Activated CD8-positive, alpha-beta memory T cell treated with anti-CD3 and anti-CD28 coated beads for 24 hours (primary cell): ENCODE results near the gene TMEM237.
"Not testable (repeated sequence)": the region's sequence is repeated elsewhere in the genome, so short reads cannot be mapped to it uniquely, and the experiment has no call there.

ENCODE experiments used
- DNase-seq: peaks from one replicate; pipeline ENCODE4 v3.0.0-alpha.2; 2020

TMEM237 gene

DNA sequence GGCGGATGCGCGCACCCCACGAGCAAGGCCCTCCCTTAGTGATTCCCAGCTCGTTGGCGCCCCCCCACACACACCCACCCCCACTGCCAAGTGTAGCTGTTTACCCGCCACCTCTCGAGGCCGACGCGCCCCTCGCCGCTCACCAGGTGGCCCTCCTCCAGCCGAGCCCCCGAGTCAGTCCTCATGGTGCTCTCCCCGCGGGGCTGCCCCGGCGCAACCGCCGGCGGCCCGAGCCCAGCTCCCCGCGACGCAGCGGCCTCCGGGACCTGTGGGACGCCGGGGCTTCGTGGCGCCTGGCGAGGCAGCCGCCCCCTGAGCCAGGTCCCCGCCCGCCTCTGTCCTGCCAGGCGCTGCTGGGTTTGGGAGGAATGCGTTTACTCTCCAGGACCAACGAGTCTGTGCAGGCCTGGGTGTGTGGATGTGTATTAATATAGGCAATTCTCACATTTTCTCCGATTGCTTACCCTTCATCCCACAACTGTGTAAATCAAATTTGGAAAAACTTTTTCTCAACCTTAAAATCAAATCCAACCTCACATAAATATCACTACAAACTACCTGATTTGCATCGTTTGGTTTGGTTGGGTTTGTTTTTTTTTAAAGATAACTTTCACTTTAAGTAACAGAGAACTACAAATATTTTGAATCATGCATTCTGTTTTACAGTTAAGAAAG, at the start of gene TMEM237:
Gene TMEM237, minus strand, starts transcription at position 288 of the 675 bp plus-strand sequence. Its CDS starts 103 bp downstream, at position 185.
- no peak for DNase-seq

GRCh38 chr2:201685156-201685555, 41.9 kb upstream of the TMEM237 start:
- DNase-seq: no peak

- DNase-seq: no peak
These were observed 37.4 kb upstream of the TMEM237 start for GRCh38 chr2:201680743-201681142.

GRCh38 chr2:201678401-201678800, 35.1 kb upstream of the TMEM237 start:
- no peak for DNase-seq

DNA sequence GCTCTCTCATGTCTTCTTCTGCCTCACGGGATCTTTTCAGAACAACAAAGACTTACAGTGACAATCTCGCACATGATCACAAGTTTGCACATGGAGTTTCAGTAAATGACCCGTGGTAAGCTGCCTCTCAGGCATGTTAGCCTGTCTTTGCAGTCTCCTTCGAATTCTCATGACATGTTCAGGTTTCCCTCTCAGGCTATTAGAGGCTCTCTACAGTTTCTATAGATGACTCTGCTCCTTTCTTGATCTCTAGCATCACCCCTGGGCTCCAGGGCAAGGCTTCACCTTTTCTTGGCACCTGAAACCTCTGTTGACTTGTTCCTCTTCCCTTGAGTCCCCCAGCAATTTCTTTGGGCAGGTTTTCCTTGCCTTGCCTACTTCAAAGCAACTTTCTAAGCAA, 32.2 kb upstream of the TMEM237 start:
- DNase-seq: no peak

GRCh38 chr2:201674794-201675193, 31.5 kb upstream of the TMEM237 start:
- no peak for DNase-seq

- DNase-seq: no peak
These were observed 31.0 kb upstream of the TMEM237 start for GRCh38 chr2:201674298-201674697.

DNA sequence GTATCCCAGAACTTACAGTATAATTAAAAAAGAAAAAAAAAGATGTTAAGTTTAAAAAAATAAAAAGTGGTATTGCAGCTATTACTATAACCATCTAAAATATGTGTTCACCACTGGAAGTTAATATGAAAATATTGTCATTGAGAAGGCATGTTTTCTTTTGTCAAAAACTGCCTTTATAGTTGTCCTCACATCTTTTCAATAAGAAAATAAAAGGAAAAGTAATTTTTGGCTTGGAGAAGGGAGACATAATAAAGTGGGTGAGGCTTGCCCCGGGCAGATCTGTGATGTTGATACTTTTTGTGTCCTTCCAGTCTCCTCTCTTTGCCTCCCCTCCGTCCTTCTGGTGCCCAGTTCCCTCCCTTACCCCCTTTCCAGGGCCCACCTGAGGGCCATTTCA, 30.2 kb upstream of the TMEM237 start:
- no peak for DNase-seq

DNA sequence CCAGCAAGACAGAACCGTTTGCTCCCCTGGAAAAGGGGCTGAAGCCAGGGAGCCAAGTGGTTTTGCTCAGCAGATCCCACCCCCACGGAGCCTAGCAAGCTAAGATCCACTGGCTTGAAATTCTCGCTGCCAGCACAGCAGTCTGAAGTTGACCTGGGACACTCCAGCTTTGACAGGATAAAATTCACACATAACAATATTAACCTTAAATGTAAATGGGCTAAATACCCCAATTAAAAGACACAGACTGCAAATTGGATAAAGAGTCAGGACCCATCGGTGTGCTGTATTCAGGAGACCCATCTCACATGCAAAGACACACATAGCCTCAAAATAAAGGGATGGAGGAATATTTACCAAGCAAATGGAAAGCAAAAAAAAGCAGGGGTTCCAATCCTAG, 27.9 kb upstream of the TMEM237 start:
- DNase-seq: not testable (repeated sequence)

- no peak for DNase-seq
These were observed 26.6 kb upstream of the TMEM237 start for GRCh38 chr2:201669865-201670264.

GRCh38 chr2:201668402-201668910, 25.2 kb upstream of the TMEM237 start:
- DNase-seq: no peak

- no peak for DNase-seq
These were observed 21.0 kb upstream of the TMEM237 start for GRCh38 chr2:201664334-201664733.

GRCh38 chr2:201661366-201661765, 18.1 kb upstream of the TMEM237 start:
- no peak for DNase-seq

DNA sequence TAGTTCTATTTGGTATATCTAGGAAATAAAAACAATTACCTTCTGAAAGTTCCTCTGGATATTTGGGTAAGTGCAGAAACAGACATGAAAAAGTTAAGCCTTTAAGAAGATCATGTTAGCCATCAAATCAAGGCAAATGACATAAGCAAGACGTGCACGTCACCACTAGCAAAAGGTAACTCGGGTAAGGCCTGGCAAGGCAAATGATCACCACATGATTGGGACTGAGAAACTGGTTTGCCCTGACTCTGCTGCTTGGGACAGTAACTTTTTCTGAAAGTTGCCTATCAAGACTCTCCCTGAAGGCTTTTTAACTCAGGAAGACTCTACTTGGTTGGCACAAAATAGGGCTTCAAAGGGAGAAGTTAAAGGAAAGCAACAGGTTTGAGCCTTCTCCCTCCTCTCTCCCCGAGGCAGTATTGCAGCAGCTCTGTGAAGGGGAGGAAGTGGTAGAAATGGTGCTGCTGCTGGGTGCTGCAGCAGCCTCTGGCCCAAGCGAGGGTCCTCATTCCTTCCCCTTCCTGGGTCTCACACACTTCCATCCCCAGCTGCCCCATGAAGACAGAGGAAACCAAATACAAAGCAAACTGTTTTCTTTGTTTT, 17.1 kb upstream of the TMEM237 start:
- no peak for DNase-seq

- DNase-seq: no peak
These were observed 13.4 kb upstream of the TMEM237 start for GRCh38 chr2:201656740-201657139.

GRCh38 chr2:201656102-201656501, 12.8 kb upstream of the TMEM237 start:
- DNase-seq: no peak

DNA sequence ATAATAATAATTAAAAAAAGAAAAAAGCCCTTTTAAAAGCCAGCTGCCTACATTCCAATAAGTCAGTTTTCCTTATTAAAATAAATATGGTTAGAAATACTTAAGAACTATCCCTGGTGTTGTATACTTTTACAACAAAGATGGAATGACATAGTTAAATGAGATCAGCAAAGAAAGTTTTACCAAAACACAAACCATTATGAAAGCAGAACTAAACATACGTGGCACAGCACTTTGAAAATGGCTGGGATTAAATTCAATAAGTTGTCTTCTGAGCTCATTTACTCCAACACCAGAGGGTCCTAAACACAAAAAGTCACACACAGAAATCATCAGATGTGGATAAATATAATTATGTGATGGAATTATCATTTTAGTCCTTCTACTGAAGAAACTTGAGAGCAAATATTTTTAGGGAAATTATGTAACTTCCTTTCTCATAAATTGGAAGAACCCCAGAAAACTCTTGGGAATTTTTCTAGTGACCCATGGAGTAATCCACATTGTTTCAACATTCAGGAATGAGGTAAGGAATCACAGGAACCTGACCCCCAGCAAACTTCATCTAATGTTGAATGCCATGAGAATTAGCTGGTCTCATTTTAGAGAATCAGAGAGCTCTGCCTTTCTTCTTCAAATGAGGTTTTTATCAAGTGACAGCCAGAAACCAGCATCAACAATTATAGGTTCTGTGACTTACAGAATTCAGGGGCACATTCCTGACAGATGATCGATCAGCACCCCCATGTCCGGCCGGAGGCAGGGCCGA, 11.5 kb upstream of the TMEM237 start:
- DNase-seq: no peak

- no peak for DNase-seq
These were observed 9.9 kb upstream of the TMEM237 start for GRCh38 chr2:201653221-201653620.

DNA sequence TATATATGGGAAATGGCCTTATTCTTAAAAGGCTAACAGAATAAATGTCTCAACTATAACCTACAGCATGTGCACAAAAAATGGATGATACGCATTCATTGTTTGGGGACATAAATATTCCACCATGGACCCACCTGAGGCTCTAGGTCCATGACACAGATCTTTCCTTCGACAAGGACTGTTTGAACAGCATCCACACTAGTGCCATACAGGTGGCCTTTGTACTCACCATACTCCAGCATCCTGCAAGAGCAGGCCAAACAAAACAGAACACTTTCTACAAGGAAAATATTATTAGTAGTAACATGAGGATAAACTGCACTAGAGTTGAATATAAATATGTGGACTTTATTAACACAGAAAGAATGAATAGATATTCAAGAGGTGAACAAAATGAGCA, 6.1 kb upstream of the TMEM237 start:
- no peak for DNase-seq

DNA sequence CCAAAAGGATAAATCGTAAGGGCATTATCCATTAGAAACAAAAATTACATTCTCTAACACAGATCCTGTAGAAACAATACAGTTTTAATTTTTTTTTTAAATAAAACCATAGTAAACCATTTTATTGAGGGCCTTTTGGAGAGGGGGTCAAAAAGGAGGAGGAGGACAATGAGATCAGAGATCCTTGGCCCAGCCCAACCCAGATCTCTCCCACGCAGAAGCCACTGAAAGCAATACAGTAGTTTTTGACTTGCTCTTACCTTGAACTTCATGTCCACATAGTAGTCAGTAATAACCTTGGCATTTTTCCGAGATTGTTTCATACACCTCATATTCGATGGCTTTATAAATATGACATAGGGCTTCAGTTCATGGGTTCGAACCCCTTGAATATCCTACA, 4.1 kb upstream of the TMEM237 start:
- no peak for DNase-seq

DNA sequence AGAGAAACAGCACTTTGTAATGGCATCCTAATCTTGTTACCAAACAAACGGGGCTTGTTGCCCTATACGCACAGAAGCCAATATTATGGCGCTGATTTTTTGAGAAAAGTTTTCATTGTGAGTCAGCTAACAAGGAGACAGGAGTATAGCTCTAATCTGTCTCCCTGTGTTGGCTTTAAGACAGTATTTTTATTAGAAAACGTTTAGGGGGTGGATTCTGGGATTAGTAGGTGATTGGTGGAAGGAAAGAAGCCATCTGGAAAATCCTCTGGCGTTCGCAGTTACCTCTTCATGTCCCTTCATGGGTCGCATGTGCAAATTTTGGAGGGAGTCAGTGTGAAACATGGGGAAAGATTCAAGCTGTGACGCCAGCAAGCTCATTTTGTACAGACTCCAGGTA, 698 bp upstream of the TMEM237 start:
- no peak for DNase-seq

GRCh38 chr2:201642579-201643215, 606 bp downstream of the TMEM237 start:
- peak; percentile 95 for DNase-seq

DNA sequence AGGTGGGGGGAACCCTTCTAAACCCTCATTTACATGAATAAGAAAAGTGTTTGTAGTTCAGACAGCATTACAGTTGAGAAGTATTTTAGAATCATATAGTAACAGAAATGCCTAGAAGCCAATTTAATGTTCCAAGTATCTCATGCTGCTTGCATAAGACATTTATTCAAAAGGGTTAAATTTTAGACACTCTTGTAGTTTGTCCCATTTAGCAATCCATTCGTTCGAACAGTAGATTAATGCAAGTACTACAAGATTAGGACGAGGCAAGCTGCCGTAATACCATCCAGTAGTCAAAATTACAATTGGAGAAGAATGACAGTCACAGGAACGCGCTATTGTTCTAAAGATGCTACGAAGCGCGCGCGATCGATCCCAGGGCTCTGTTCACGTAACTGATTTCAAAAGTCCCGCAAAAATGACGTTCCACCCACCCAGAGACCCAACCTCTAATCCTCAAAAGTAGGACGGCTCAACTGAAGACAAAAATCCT, 1.2 kb downstream of the TMEM237 start:
- DNase-seq: no peak
